Liver (tissue), 3 donors: ENCODE data around the gene GJB5.

Experiments
- ATF3 ChIP-seq: IDR thresholded peaks from 2 replicates; pipeline ENCODE4 v1.6.1; 2016; ENCODE audit warnings: antibody characterized with exemption
- CTCF ChIP-seq: fragments of 150-350 bp; IDR thresholded peaks from 2 replicates; pipeline ENCODE4 v1.5.1; 2017; ENCODE audit warnings: improper control_type of control experiment, low read depth, low read length; ENCODE audit not compliant: missing input control
- MAX ChIP-seq: IDR thresholded peaks from 2 replicates; pipeline ENCODE4 v1.6.1; 2016; ENCODE audit warnings: antibody characterized with exemption
- REST ChIP-seq: IDR thresholded peaks from 2 replicates; pipeline ENCODE4 v1.6.1; 2016; ENCODE audit warnings: antibody characterized with exemption, mild to moderate bottlenecking
- RXRA ChIP-seq, 2 donors: IDR thresholded peaks; 2 replicates each; pipeline ENCODE4 v1.6.1; 2017 to 2018; ENCODE audit warnings: antibody characterized with exemption in 2 of 2, mild to moderate bottlenecking in 1 of 2
- TAF1 ChIP-seq: conservative IDR thresholded peaks from 2 replicates; pipeline ENCODE4 v1.6.1; 2016; ENCODE audit warnings: antibody characterized with exemption, mild to moderate bottlenecking
- YY1 ChIP-seq: IDR thresholded peaks from 2 replicates; pipeline ENCODE4 v1.6.1; 2016; ENCODE audit warnings: antibody characterized with exemption, mild to moderate bottlenecking
- ZBTB33 ChIP-seq: IDR thresholded peaks from 2 replicates; pipeline ENCODE4 v1.6.1; 2016; ENCODE audit warnings: antibody characterized with exemption
- donor health status: healthy.
- donor health status: healthy.

GRCh38 chr1:34770891-34771504 lies 16.2 kb downstream of the GJB5 start:
- TF ChIP-seq CTCF, result no peak
- no peak for TF ChIP-seq RXRA (IDR thresholded peaks at IDR 0.05)
- no peak for TF ChIP-seq REST
- no peak for TF ChIP-seq TAF1
- no peak for TF ChIP-seq ZBTB33
- TF ChIP-seq MAX, result no peak
- no peak for TF ChIP-seq YY1
- TF ChIP-seq ATF3, result no peak
